Erythroblast (primary cell): ENCODE measurements around the gene AMPD3.

Source experiments
- GATA1 ChIP-seq: IDR thresholded peaks from 2 replicates; pipeline ENCODE4 v1.6.1; 2011; ENCODE audit warnings: low read depth, mild to moderate bottlenecking, control low read depth, low read length, moderate library complexity
- POLR2A ChIP-seq: IDR thresholded peaks from 2 replicates; pipeline ENCODE4 v1.6.1; 2011; ENCODE audit warnings: mild to moderate bottlenecking, low read length

- no peak for TF ChIP-seq POLR2A
- TF ChIP-seq GATA1 = no peak
These were observed 6.3 kb downstream of the AMPD3 start for GRCh38 chr11:10461276-10461790.
